A549 (cell line): Measurements from ENCODE around the gene TRIM59.

ENCODE experiments used
- CHD2 ChIP-seq: fragments of 150-350 bp; IDR thresholded peaks from 2 replicates; pipeline ENCODE4 v1.6.1; 2014; ENCODE audit warnings: low read length; ENCODE audit not compliant: partially characterized antibody
- CTCF ChIP-seq: fragments of >200 bp; sonication (Bioruptor Twin); formaldehyde crosslinking; IDR thresholded peaks from 3 replicates; pipeline ENCODE4 v1.5.1; 2016
- EP300 ChIP-seq, 2 experiments: fragments of >200 bp; sonication (Bioruptor Twin); formaldehyde crosslinking; IDR thresholded peaks; 2 replicates in 1 of 2; 3 replicates in 1 of 2; pipeline ENCODE4 v1.6.1; 2016 to 2017
- HDAC2 ChIP-seq: fragments of 200-600 bp; sonication (generic); IDR thresholded peaks from 2 replicates; pipeline ENCODE4 v1.6.1; 2016
- MAFK ChIP-seq: fragments of 450-650 bp; IDR thresholded peaks from 2 replicates; pipeline ENCODE4 v1.6.1; 2014; ENCODE audit not compliant: partially characterized antibody
- POLR2A ChIP-seq: IDR thresholded peaks from 2 replicates; pipeline ENCODE4 v1.6.1; 2012; ENCODE audit warnings: mild to moderate bottlenecking, low read length
- REST ChIP-seq: fragments of 200-600 bp; sonication (generic); IDR thresholded peaks from 2 replicates; pipeline ENCODE4 v1.6.1; 2016; ENCODE audit warnings: antibody characterized with exemption, mild to moderate bottlenecking, moderate library complexity
- RFX5 ChIP-seq: fragments of 450-650 bp; IDR thresholded peaks from 2 replicates; pipeline ENCODE4 v1.7.1; 2014; ENCODE audit warnings: antibody characterized with exemption, mild to moderate bottlenecking, moderate library complexity
- RNF2 ChIP-seq: fragments of 200-600 bp; sonication (generic); IDR thresholded peaks from 2 replicates; pipeline ENCODE4 v1.6.1; 2016; ENCODE audit warnings: low read depth, mild to moderate bottlenecking, antibody characterized with exemption, moderate library complexity, borderline replicate concordance
- TP53 ChIP-seq: fragments of 250-450 bp; sonication (Bioruptor Pico); IDR thresholded peaks from 2 replicates; pipeline ENCODE4 v1.5.0; 2021; ENCODE audit warnings: mild to moderate bottlenecking, moderate library complexity
- ZFP36 ChIP-seq: fragments of 450-650 bp; IDR thresholded peaks from 2 replicates; pipeline ENCODE4 v1.6.1; 2014; ENCODE audit warnings: borderline replicate concordance; ENCODE audit not compliant: partially characterized antibody
- ZSCAN20 ChIP-seq: fragments of 250-450 bp; sonication (Bioruptor Pico); IDR thresholded peaks from 2 replicates; pipeline ENCODE4 v1.8.0; 2022; ENCODE audit warnings: mild to moderate bottlenecking, moderate library complexity
- TF ChIP-seq, protein P1 (sequence below): IDR thresholded peaks from 2 replicates; pipeline ENCODE4 v1.6.1; 2012
- TF ChIP-seq, protein P2 (sequence below): IDR thresholded peaks from 2 replicates; pipeline ENCODE4 v1.6.1; 2012

GRCh38 chr3:160401291-160402095, 48.1 kb downstream of the TRIM59 start:
- TF ChIP-seq CTCF (no peak), TP53 (CRISPR knock-in tag) (no peak), HDAC2 (no peak), RNF2 (no peak), RFX5 (no peak), ZSCAN20 (CRISPR knock-in tag) (no peak), REST (no peak), POLR2A (no peak), CHD2 (no peak), EP300 (IDR thresholded peaks at IDR 0.05) (no peak), ZFP36 (no peak), MAFK (no peak)
- TF ChIP-seq, protein P1, sequence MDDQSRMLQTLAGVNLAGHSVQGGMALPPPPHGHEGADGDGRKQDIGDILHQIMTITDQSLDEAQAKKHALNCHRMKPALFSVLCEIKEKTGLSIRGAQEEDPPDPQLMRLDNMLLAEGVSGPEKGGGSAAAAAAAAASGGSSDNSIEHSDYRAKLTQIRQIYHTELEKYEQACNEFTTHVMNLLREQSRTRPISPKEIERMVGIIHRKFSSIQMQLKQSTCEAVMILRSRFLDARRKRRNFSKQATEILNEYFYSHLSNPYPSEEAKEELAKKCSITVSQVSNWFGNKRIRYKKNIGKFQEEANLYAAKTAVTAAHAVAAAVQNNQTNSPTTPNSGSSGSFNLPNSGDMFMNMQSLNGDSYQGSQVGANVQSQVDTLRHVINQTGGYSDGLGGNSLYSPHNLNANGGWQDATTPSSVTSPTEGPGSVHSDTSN = no peak
- TF ChIP-seq, protein P2, sequence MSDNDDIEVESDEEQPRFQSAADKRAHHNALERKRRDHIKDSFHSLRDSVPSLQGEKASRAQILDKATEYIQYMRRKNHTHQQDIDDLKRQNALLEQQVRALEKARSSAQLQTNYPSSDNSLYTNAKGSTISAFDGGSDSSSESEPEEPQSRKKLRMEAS = 0 out of 2 replicates have a peak, but pooled peaks have one; percentile 21
